Smooth muscle cell (in vitro differentiated cells): ENCODE measurements around the gene CHST12. TPM values are rescaled to one million over a fixed set of nuclear protein-coding genes. Genes with fewer than 3 reads are reported as not detected.

Experiments
- DNase-seq: peaks from one replicate; lab custom pipeline; 2025; ENCODE audit not compliant: unreplicated experiment; lab: John Stamatoyannopoulos, UW
- H2AFZ ChIP-seq: fragments of 200-600 bp; sonication (generic); 2 replicates; pipeline ENCODE4 v1.6.0; 2016; ENCODE audit warnings: antibody characterized with exemption, low read depth, mild to moderate bottlenecking
- H3F3A ChIP-seq: fragments of 200-600 bp; sonication (generic); 2 replicates; pipeline ENCODE4 v1.6.0; 2017; ENCODE audit warnings: antibody characterized with exemption, low read depth
- H3K27ac ChIP-seq: fragments of 200-600 bp; sonication (generic); 2 replicates; pipeline ENCODE4 v1.5.1; 2016; ENCODE audit warnings: low read depth, mild to moderate bottlenecking
- H3K27me3 ChIP-seq: fragments of 200-600 bp; sonication (generic); 2 replicates; pipeline ENCODE4 v1.6.1; 2016; ENCODE audit warnings: low read depth, mild to moderate bottlenecking
- H3K36me3 ChIP-seq: fragments of 200-600 bp; sonication (generic); 2 replicates; pipeline ENCODE4 v1.5.1; 2016; ENCODE audit warnings: low read depth
- H3K4me1 ChIP-seq: fragments of 200-600 bp; sonication (generic); 2 replicates; pipeline ENCODE4 v1.5.1; 2016; ENCODE audit warnings: low read depth
- H3K4me2 ChIP-seq: fragments of 200-600 bp; sonication (generic); 2 replicates; pipeline ENCODE4 v1.6.0; 2016; ENCODE audit warnings: mild to moderate bottlenecking
- H3K4me3 ChIP-seq: fragments of 200-600 bp; sonication (generic); 2 replicates; pipeline ENCODE4 v1.5.1; 2016; ENCODE audit warnings: mild to moderate bottlenecking
- H3K79me2 ChIP-seq: fragments of 200-600 bp; sonication (generic); 2 replicates; pipeline ENCODE4 v1.6.0; 2016; ENCODE audit warnings: low read depth, mild to moderate bottlenecking
- H3K9ac ChIP-seq: fragments of 200-600 bp; sonication (generic); 2 replicates; pipeline ENCODE4 v1.6.0; 2016; ENCODE audit warnings: low read depth
- H3K9me3 ChIP-seq: fragments of 200-600 bp; sonication (generic); replicated peaks from 2 replicates; pipeline ENCODE4 v1.5.1; 2016; ENCODE audit warnings: low read depth
- H4K20me1 ChIP-seq: fragments of 200-600 bp; sonication (generic); 2 replicates; pipeline ENCODE4 v1.6.0; 2016; ENCODE audit warnings: low read depth
- WGBS: methylation state at CpG from one replicate; pipeline ENCODE4 v1.1.7; 2016; ENCODE audit warnings: low lambda C conversion rate; 5-methylcytosine and 5-hydroxymethylcytosine counted together
- polyA plus RNA-seq: library from polyadenylated mRNA; unstranded; fragments of >200 nt; fragmentation: Nextera tagmentation; extraction: Ambion mirVana; gene quantifications from 2 replicates; pipeline ENCODE4 v1.2.1, GENCODE V29; 2016
- total RNA-seq: library from RNA; depleted of rRNA; stranded (reverse); fragments of >200 nt; gene quantifications from 2 replicates; pipeline ENCODE4 v1.2.3, GENCODE V29; 2014
- TF ChIP-seq, protein P1 (sequence below): fragments of 200-600 bp; sonication (generic); IDR thresholded peaks from 2 replicates; pipeline ENCODE4 v1.5.1; 2017; ENCODE audit warnings: borderline replicate concordance, mild to moderate bottlenecking, antibody characterized with exemption; ENCODE audit not compliant: insufficient read depth, poor library complexity, severe bottlenecking

CHST12 gene
- total and polyA plus RNA-seq, 2 experiments from 2014 or later: 10.1 to 19.7 TPM

DNA sequence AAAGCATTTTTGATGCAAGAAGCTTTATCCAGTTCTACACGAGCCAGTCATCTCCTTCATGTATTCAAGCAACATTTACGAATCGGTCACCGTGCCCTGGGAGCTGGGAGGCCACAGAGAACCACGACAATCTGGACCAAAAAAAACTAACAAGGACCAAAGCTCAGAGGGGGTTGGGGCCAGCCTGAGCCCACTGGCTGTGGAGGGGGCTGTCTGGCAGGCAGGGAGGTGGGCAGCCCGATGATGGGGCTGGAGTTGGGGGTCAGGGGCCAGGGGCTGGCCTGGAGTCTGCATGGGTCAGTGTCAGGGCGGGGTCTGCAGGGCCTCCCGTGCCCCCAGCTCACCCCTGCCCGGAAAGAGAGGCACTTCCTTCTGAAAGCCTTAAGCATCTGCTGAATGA is 85.3 kb downstream of the CHST12 start:
- no peaks in the 10 kb centered on the region for H3K36me3 ChIP-seq
- WGBS: 79% methylated on average over 9 of the region's 9 CpGs
- H3K4me1 ChIP-seq: no peaks in the 10 kb centered on the region
- no peak overlapping the region for H2AFZ ChIP-seq
- H3K4me2 ChIP-seq: no peak overlapping the region
- TF ChIP-seq, protein P1, sequence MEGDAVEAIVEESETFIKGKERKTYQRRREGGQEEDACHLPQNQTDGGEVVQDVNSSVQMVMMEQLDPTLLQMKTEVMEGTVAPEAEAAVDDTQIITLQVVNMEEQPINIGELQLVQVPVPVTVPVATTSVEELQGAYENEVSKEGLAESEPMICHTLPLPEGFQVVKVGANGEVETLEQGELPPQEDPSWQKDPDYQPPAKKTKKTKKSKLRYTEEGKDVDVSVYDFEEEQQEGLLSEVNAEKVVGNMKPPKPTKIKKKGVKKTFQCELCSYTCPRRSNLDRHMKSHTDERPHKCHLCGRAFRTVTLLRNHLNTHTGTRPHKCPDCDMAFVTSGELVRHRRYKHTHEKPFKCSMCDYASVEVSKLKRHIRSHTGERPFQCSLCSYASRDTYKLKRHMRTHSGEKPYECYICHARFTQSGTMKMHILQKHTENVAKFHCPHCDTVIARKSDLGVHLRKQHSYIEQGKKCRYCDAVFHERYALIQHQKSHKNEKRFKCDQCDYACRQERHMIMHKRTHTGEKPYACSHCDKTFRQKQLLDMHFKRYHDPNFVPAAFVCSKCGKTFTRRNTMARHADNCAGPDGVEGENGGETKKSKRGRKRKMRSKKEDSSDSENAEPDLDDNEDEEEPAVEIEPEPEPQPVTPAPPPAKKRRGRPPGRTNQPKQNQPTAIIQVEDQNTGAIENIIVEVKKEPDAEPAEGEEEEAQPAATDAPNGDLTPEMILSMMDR: no peak
- no peaks in the 10 kb centered on the region for H3K9me3 ChIP-seq
- DNase-seq: no peak
- H3K27ac ChIP-seq: no peak overlapping the region
- no peaks in the 10 kb centered on the region for H3F3A ChIP-seq
- H4K20me1 ChIP-seq: no peaks in the 10 kb centered on the region
- no peak overlapping the region for H3K9ac ChIP-seq
- no peaks in the 10 kb centered on the region for H3K79me2 ChIP-seq
- H3K27me3 ChIP-seq: no peaks in the 10 kb centered on the region
- H3K4me3 ChIP-seq: no peak overlapping the region

DNA sequence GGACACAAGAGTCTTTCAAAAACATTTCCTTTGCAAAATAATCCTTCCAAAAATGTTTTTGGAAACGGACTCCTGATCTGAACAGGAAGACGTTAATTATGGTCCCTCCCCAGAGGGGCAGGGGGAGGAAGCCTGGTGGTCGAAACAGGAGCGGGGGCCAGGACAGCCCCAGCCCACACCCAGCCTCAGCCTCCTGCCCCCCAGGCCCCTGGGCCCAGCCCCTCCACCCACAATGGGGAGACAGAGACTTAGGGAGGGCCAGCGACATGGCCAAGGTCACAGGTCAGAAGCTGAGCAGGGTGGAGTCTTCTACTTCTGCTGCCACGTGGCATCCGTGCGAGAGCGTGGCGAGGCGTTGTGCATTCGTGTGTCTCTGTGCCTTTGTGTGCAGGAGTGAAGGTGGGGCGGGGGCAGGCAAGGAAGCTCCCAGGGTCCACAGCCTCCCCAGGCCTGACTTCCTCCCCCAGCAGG is 86.8 kb downstream of the CHST12 start:
- WGBS: 91% methylated on average over 13 of the region's 13 CpGs
- Histone ChIP-seq H3K79me2 (no peaks in the 10 kb centered on the region), H3F3A (no peaks in the 10 kb centered on the region), H3K4me2 (no peak overlapping the region), H3K36me3 (no peaks in the 10 kb centered on the region), H3K9ac (no peak overlapping the region), H2AFZ (no peak overlapping the region), H4K20me1 (no peaks in the 10 kb centered on the region), H3K27me3 (no peaks in the 10 kb centered on the region), H3K27ac (no peak overlapping the region), H3K4me3 (no peak overlapping the region), H3K4me1 (no peaks in the 10 kb centered on the region), H3K9me3 (no peaks in the 10 kb centered on the region)
- DNase-seq: no peak
- TF ChIP-seq, protein P1: no peak

DNA sequence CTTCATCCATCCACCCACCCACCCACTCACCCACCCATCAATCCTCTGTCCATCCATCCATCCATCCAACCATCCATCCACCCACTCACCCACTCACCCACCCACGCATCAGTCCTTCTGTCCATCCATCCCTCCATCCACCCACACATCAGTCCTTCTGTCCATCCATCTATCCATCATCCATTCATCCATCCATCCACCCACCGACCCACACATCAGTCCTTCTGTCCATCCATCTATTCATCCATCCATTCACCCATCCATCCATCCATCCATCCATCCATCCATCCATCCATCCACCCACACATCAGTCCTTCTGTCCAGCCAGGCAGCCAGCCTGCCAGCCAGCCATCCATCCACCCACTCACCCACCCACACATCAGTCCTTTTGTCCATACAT is 88.6 kb downstream of the CHST12 start:
- Histone ChIP-seq H3K79me2 (no peaks in the 10 kb centered on the region), H3K27ac (no peak overlapping the region), H3K27me3 (no peaks in the 10 kb centered on the region), H4K20me1 (no peaks in the 10 kb centered on the region), H3K9ac (no peak overlapping the region), H3K4me1 (peaks cover 13% of the 10 kb centered on the region), H2AFZ (no peak overlapping the region), H3K4me2 (no peak overlapping the region), H3K4me3 (no peak overlapping the region), H3F3A (no peaks in the 10 kb centered on the region), H3K36me3 (no peaks in the 10 kb centered on the region), H3K9me3 (no peaks in the 10 kb centered on the region)
- 100% methylated on average over 1 of the region's 2 CpGs for WGBS
- no peak for DNase-seq
- TF ChIP-seq, protein P1: no peak
